ENCODE measurements around the gene TIMM50.

Gene TIMM50

GRCh38 chr19:39500543-39500942, 19.9 kb downstream of the TIMM50 start:
- DNase-seq (ENCODE audit: low spot score) = no peak

GRCh38 chr19:39501340-39501739, 20.7 kb downstream of the TIMM50 start:
- no peak for DNase-seq (ENCODE audit: low spot score)

- peak; percentile 62 for DNase-seq (ENCODE audit: low spot score)
Measured at GRCh38 chr19:39502640-39503417, 22.2 kb downstream of the TIMM50 start.

GRCh38 chr19:39506598-39506943, 25.9 kb downstream of the TIMM50 start:
- DNase-seq (ENCODE audit: low spot score) = no peak

- DNase-seq (ENCODE audit: low spot score) = no peak
Measured at GRCh38 chr19:39506944-39507714, 26.5 kb downstream of the TIMM50 start.

- DNase-seq (ENCODE audit: low spot score) = no peak
Measured at GRCh38 chr19:39507715-39508364, 27.2 kb downstream of the TIMM50 start.

- DNase-seq (ENCODE audit: low spot score) = no peak
Measured at GRCh38 chr19:39508629-39509028, 28.0 kb downstream of the TIMM50 start.

GRCh38 chr19:39509233-39509632, 28.6 kb downstream of the TIMM50 start:
- DNase-seq (ENCODE audit: low spot score) = no peak

GRCh38 chr19:39512988-39513387, 32.4 kb downstream of the TIMM50 start:
- DNase-seq (ENCODE audit: low spot score) = no peak

GRCh38 chr19:39514840-39515550, 34.4 kb downstream of the TIMM50 start, which contains the start of gene SELENOV:
SELENOV (plus strand) TSS chr19:39515139; CDS start chr19:39515213, 74 bp downstream.
- no peak for DNase-seq (ENCODE audit: low spot score)

- no peak for DNase-seq (ENCODE audit: low spot score)
Measured at GRCh38 chr19:39515551-39516191, 35.0 kb downstream of the TIMM50 start.

GRCh38 chr19:39516270-39516669, 35.6 kb downstream of the TIMM50 start:
- no peak for DNase-seq (ENCODE audit: low spot score)

GRCh38 chr19:39517432-39517831, 36.8 kb downstream of the TIMM50 start:
- no peak for DNase-seq (ENCODE audit: low spot score)

- no peak for DNase-seq (ENCODE audit: low spot score)
Measured at GRCh38 chr19:39518458-39518857, 37.8 kb downstream of the TIMM50 start.

- DNase-seq (ENCODE audit: low spot score) = no peak
Measured at GRCh38 chr19:39518975-39519374, 38.3 kb downstream of the TIMM50 start.

- no peak for DNase-seq (ENCODE audit: low spot score)
Measured at GRCh38 chr19:39520541-39521484, 40.2 kb downstream of the TIMM50 start.

- DNase-seq (ENCODE audit: low spot score) = no peak
Measured at GRCh38 chr19:39524495-39524894, 43.9 kb downstream of the TIMM50 start.

- DNase-seq (ENCODE audit: low spot score) = no peak
Measured at GRCh38 chr19:39525205-39525604, 44.6 kb downstream of the TIMM50 start.

- no peak for DNase-seq (ENCODE audit: low spot score)
Measured at GRCh38 chr19:39531834-39532232, 51.2 kb downstream of the TIMM50 start.

GRCh38 chr19:39532233-39533002, 51.8 kb downstream of the TIMM50 start, which contains the start of gene EID2B:
EID2B (minus strand) TSS chr19:39532852; CDS start chr19:39532802, 50 bp downstream.
- DNase-seq (ENCODE audit: low spot score) = peak; percentile 99

All from LoVo (cell line).